Right ventricle myocardium inferior (tissue), 1 donor: ENCODE measurements around the gene PSAPL1. TPM values are rescaled to one million over a fixed set of nuclear protein-coding genes. Genes with fewer than 3 reads are reported as not detected.

ENCODE experiments used
- ATAC-seq: fragments of 200-7000 bp; cut with Tn5 transposase; one replicate; pipeline ENCODE4 v1.9.1; 2020; ENCODE audit warnings: mild to moderate bottlenecking, moderate library complexity
- DNase-seq: peaks from one replicate; pipeline ENCODE4 v3.0.0; 2021; ENCODE audit errors: missing footprints
- intact Hi-C: fragments of 100-400 bp; cut with DNase I; formaldehyde crosslinking; loops from one replicate; pipeline ENCODE4 v1.11.0; 2022
- long read RNA-seq: library from polyadenylated mRNA; unstranded; transcript quantifications from one replicate; pipeline ENCODE4 v2.0.0, GENCODE V29; 2021
- total RNA-seq: library from RNA; stranded (reverse); fragmentation: NEBNext Ultra II Directional; extraction: Animal tissue kit (Norgen Biotek cat#: 25700); gene quantifications from one replicate; pipeline ENCODE4 v1.2.1, GENCODE V29; 2021
- donor health status: DM: no; HTN: yes; CAD: no; lungs with severe emphysema.

Gene PSAPL1, protein sequence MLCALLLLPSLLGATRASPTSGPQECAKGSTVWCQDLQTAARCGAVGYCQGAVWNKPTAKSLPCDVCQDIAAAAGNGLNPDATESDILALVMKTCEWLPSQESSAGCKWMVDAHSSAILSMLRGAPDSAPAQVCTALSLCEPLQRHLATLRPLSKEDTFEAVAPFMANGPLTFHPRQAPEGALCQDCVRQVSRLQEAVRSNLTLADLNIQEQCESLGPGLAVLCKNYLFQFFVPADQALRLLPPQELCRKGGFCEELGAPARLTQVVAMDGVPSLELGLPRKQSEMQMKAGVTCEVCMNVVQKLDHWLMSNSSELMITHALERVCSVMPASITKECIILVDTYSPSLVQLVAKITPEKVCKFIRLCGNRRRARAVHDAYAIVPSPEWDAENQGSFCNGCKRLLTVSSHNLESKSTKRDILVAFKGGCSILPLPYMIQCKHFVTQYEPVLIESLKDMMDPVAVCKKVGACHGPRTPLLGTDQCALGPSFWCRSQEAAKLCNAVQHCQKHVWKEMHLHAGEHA
- total RNA-seq, result not detected
- long read RNA-seq, result 0 reads

DNA sequence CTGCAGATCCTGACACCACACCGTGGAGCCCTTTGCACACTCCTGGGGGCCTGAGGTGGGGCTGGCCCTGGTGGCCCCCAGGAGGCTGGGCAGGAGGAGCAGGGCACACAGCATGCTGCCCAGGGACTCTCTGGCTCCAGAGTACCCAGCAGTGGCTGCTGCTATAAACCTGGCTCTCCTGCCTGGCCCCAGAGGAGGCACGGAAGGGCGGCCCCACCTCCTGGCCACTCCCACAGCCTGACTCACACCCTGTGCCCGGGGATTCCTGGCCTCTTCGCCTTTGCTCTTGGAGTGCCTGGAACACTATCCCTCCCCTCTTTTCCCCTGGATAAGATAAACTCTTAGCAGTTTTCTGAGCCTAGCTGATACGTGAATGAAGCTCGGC is at the start of gene PSAPL1:
TSS of gene PSAPL1 (minus strand) at position 165 of the 385 bp plus-strand sequence. CDS start at position 114, 51 bp downstream.
- ATAC-seq (peak; percentile 76), DNase-seq (no peak)
- intact Hi-C loops, result no loop called here

DNA sequence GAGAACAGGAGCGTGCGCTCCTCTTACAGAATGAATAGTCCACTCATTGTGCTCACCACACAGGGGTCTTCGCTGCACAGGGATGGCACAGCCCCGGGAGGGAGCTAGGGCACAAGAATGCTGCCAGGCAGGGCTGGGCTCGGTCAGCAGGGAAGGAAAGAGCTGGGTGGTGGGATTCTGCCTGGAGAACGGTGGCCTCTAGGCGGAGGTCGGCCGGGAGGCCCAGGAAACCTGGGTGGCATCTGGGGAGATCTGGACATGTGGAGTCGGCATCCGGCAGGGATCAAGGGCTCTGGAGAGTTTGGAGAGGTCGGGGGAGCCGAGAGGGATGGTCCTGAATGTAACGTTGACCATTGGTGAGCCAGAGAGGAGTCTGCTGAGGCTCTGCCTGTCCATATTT is 46.5 kb upstream of the PSAPL1 start:
- no peak for DNase-seq
- intact Hi-C loops, result no loop called here
- no peak for ATAC-seq

DNA sequence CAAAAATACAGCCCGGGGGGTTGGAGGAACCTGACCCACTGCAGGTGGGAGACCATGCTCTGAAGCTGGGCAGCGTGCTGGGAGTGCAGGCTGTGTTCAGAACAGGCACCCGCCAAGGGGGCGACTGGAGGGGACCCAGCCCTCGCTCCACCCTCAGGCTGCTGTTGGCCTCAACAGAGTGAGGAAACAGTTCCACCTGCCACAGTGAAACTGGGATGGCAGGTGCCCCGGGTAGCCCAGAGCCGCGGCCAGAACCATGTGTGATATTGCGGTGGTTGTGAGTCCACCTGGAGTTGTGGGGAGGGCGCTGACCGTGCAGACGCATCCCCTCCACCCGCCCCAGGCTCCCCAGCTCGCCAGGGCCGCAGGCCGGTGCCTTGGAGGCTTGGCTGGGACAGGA is 45.7 kb upstream of the PSAPL1 start:
- no peak for ATAC-seq
- intact Hi-C loops, result no loop called here
- no peak for DNase-seq

DNA sequence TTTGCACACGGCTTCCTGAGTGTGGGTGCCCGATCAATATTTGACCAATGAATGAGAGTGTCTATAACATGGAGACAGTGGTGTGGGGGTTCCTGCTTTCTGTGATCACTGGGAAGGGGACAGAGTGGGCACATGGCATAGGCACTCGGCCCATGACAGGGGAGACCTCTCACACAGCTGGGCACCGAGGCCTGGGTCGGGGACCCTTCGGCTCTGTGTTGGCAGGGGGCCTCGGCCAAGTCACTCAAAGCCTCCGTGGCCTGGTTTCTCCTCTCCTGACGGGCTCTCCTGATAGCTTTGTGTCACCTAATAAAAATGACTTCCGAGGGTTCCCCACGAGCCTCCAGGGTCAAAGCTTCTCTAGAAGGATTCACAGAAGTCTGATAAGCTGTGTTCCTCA is 43.9 kb upstream of the PSAPL1 start:
- peak; percentile 37 for DNase-seq
- intact Hi-C loops, result no loop called here
- no peak for ATAC-seq

DNA sequence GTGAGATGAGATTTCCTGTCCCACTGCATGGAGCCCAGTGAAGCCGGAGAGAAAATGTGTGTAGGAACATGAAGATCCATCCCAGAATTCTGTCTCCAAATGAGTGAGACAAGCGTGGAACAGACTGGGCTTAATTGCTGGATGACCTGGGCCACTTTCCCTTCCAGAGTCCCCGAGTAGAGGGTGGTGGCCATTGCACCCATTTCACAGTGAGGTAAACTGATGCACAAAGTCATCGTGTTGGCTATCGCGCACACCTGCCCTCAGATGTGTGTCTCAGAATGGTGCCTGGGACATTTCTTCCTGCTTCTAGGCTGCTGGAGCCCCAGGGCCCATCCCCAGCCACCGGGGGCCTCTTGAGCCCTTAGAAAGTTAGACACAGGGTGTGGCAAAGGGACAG is 43.0 kb upstream of the PSAPL1 start:
- intact Hi-C loops, result no loop called here
- no peak for ATAC-seq
- DNase-seq, result peak; percentile 17

DNA sequence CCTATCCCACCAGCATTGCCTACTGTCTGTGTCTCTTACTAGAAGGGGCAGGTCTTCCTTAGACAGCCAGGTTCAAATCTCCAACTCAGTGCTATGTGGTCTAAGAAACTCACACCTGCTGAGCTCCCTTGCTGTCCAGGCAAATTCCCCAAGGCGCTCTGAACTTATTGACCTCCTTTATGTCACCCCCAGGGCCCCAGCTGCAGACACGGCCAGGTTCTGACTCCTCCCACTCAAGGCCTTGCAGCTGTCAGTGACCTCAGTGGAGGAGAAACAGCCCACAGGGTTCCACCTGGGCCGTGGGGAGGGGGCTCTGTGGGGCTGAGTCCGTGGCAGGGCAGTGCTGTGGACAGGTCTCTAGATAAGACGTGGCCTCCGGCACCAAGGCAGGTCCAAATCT is 42.1 kb upstream of the PSAPL1 start:
- ATAC-seq (no peak), DNase-seq (peak; percentile 31)
- intact Hi-C loops, result no loop called here

DNA sequence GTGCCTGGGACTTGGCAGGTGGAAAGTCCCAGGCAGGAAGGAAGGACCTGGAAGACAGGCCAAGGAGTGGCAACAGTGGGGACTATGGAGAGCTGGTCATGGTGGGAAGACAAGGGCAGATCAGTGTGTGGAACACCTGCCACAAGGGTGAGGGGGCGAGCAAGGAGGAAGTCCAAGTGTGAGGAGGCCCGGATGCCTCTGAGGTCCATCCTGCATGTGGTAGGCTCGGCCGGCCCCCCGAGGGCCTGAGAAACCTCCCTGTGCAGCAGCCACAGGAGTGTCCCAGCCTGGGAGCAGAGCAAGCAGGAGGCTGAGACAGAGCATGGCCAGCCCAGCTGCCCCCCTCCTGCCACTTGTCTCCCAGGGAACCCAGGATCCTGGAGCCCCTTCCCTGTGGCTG is 40.5 kb upstream of the PSAPL1 start:
- intact Hi-C loops, result no loop called here
- ATAC-seq (no peak), DNase-seq (peak; percentile 70)

DNA sequence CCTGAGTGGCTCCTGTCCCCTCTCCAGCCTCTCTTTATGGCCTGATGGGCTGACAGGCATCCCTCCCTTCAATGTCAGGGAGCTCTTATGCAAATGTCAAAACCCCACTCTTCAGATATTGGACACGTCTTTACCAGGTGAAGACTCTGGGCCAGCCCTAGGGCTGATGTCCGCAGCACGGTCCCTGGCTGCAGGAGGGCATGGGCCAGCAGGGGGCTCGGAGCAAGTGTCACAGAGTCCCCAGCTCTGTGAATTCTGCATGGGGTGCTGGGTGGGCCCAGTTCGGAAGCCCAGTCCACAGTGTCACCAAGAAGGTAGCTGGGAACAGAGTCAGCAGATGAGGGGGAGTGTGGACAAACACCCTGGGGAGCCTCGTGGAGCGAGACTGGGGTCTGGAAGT is 39.6 kb upstream of the PSAPL1 start:
- ATAC-seq (no peak), DNase-seq (peak; percentile 14)
- intact Hi-C loops, result no loop called here

DNA sequence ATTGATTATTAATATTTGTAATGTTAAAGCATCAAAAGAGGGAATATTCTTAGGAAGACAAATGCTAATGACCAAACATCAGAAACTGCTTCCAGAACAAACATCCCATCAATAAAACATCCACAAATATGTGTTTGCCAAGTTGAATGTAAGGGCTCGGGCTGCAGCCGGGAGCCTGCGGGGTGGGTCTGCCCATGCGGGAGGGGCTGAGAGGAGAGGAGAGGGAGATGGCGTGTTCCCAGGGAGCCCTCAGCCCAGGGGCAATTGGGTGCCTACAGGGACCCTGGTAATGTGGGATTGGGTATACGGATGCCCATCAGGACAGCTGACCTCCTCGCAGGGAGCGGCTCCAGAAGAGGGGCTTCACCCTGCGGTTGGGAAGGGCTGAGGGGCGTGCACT is 38.4 kb upstream of the PSAPL1 start:
- peak; percentile 54 for DNase-seq
- ATAC-seq, result no peak

DNA sequence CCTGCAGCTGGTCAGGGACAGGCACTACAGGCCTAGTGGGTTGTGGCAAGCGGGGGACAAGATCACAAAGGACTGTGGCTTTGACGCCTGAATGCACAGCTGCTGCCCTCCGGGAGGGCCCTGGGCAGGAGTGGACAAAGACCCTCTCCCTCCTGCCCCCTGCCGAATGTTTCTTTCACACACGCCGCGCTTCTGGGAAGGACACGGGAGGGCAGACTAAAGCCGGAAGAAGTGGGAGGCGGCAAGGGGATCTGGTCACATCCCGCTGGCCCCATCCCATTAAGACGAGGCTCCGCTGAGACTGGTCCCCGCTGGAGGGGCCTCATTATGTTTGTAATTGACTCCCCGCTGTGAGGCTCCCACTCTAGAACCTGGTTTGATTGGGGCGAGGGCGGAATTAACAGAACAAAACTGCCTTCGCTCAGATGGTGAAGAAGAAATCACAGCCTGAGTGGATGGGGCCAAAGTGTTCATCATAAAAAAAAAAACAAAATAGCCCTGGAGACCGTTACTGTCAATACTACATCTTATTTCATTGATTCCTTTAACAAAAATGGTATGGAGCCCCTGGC is 37.8 kb upstream of the PSAPL1 start:
- intact Hi-C loops, result no loop called here
- ATAC-seq, result no peak
- DNase-seq, result peak; percentile 43

More for the DNA sequence above, 38.4 kb upstream of the PSAPL1 start:
- intact Hi-C loops, result no loop called here

DNA sequence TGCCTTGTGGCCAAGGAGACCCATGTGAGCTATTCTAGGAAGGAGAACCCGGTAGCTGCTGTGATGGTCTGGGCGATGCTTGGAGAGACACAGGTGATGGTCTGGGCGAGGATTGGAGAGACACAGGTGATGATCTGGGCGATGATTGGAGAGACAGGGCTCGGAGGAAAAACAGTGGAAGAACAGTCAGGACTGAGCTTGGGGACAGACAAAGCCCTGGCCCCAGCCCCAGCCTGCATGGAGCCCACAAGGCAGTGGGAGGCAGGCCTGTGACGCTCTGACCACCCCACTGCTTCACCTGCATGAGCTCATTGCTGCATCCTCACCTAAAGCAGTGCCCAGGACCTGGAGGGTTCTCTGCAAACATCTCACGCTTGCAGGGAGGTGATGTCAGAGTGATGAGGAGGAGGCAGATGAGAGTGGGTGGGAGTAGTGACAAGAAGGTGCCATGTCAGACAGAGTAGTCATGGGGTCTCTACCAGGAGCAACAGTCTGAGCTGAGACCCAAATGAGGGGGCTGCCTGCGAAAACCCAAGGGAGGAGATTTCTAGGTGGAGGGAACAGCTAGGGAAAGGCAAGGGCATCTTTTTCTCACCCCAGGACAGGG is 35.9 kb upstream of the PSAPL1 start:
- ATAC-seq (no peak), DNase-seq (no peak)
- intact Hi-C loops, result no loop called here

DNA sequence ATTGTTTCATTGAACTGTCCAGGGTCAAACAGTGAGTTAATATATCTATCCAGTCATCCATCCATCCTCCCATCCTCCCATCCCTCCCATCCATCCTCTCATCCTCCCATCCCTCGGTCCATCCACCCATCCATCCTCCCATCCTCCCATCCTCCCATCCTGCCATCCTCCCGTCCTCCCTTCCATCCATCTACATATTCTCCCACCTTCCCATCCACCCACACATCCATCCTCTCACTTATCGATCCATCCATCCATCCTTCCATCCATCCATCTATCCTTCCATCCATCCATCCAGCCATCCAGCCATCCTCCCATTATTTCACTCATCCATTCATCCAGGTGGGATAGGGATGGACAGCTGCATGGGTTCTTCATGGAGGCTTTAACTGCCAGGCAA is 35.4 kb upstream of the PSAPL1 start:
- intact Hi-C loops, result no loop called here
- ATAC-seq (no peak), DNase-seq (no peak)

DNA sequence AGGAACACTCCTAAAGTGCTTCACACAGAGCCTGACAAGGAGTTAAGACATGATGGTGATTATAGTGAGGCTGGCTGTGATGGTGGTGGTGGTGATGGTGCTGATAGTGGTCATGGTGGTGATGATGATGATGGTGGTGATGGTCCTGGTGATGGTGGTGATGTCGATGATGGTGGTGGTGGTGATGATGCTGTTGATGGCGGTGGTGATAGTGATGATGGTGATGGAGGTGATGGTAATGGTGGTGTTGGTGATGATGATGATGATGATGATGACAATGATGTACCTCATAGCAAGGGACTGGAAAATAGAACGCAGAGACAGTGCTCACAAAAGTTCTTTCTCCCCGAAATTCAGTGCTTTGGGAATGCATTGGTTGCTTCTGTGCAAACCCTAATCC is 34.3 kb upstream of the PSAPL1 start:
- intact Hi-C loops, result no loop called here
- DNase-seq (no peak), ATAC-seq (no peak)

DNA sequence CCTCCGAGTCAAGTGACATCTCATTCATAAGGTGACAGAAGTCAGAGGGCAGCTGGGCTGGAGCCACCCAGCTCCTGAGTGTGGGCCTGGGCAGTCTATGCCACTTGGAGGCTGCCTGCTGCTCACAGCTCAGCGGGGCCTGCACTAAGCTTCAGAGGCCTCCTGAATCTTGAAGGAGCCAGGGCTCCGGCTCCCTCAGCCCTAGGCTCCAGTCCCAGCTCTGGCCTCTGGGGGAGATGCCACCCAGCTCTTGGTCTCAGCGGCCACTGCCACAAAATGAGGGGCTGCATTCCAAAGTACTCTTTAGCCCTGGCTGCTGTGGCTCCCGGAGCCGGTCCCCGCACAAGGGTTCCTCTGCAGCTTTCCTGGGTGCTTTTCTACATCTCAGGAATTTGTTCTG is 32.7 kb upstream of the PSAPL1 start:
- DNase-seq (peak; percentile 55), ATAC-seq (no peak)
- intact Hi-C loops, result no loop called here

DNA sequence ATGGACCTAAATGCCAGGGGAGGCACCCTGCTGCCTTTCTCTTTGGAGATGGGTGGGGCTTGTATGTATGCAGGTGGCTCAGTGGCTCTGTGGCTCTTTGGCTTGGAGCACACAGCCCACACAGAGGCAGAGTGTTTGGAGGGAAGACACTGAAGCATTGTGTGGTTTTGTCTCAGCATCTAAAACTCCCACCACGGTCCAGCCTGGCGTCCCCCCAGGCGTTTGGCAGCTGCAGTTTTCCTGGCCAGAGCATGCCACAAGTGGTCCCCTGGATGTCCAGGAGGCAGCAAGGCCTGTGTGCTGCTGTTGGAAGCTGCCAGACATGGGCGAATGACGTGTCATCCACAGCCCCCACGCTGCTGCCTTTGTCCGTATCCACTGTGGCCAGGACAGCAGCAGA is 32.2 kb upstream of the PSAPL1 start:
- intact Hi-C loops, result no loop called here
- ATAC-seq (no peak), DNase-seq (peak; percentile 42)

DNA sequence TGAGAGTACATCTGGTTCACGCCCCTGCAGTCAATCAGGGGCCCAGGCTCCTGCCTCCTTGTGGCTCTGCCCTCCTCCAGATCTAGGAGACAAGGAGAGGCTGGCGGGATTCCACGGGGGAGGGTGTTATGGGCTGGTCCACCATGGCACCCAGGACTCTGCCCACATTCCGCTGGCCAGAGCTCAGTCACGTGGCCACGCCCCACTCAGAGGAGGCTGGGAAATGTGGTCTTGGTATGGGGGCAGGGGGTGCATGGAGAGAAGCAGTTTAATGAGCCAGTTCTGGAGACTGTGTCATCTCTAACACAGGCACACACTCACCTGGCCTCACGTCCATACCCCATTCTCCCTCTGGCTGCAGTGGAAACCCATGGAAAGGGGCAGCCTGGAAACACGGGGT is 31.5 kb upstream of the PSAPL1 start:
- intact Hi-C loops, result no loop called here
- DNase-seq (peak; percentile 34), ATAC-seq (no peak)

DNA sequence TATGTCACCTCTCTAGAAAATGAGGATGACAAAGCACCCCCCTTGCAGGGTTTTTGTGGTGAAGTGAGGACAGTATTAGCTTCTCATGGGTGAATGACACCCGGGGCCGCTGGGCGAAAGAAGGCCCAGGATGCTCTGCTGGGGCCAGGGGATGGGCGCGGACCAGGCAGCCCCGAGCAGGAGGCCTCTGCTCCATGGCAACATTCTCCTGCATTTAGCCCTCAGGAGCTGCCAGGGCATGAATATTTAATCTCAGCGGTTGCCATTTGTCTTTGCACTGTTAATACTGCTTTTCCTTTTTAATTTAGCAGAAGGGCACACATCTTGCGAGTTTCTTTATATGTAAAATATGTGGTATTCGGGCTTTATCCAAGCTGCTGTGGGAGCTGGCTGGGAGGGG is 30.3 kb upstream of the PSAPL1 start:
- intact Hi-C loops, result no loop called here
- ATAC-seq (no peak), DNase-seq (peak; percentile 17)

DNA sequence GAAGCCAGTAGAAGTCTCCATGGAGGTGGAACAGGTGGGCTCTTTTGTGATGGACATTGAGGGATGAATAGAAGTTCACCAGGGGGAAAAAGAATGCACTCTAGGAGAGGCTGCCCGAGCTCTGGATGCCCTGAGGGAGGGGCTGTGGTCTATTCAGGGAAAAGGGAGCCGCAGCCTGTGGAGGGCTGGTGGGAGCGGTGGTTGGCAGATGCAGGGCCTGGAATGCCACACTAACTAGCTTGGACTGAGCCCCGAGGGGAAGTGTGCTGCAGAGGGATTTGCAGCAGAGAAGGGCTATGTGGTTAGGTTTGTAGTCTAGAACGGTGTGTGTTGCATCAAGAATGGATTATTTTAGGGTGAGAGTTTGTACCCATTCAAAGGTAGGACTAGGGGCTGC is 29.5 kb upstream of the PSAPL1 start:
- no peak for ATAC-seq
- intact Hi-C loops, result no loop called here
- DNase-seq, result peak; percentile 28

DNA sequence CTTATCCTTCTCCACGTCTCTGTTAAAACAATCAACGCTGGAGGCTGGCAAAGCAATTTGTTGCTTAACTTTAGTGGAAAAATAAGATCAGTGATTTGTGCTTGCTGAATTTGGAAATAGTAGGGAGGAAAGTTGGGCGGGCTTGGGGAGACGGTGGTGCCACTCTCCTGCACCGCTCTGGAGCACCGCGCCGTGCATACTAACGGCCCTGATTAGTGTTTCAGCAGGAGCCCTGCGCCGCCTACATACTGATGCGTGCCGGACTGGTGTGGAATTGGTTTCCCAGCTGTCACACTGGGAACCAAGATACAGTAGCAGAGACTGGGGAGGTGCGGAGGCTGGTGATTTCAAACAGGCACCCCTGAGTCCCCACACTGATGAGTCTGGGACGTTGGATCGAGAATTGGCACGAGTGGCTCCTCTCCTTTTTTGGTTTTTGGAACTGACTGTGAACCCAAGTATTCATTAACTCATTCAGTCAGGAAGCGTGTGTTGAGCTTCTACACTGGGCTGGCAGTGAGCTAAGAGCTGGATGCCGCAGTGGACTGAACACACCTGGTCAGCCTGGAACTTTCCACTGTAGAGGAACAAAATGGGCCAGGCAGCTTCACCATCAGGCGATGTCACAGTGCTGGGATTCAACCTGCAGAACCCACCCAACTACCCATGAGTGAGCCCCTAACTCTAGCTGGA is 29.0 kb upstream of the PSAPL1 start:
- ATAC-seq (no peak), DNase-seq (peak; percentile 22)
- intact Hi-C loops, result loop anchor here (2.0 kb wide), 2 partner anchors 255 to 271 kb away; partner anchors contain the start of gene SORCS2
